Measurements from ENCODE around the gene ACTL8.

ACTL8 gene

GRCh38 chr1:17755120-17755519, at the start of gene ACTL8:
TSS of gene ACTL8 (plus strand) at chr1:17755333. CDS start at chr1:17823009, 67,676 bp downstream.
- H3K4me3 ChIP-seq (ENCODE audit: low read depth, low read length): no peak within 1 kb of the TSS
- no peak for DNase-seq (ENCODE audit: low read depth)

- no peak for DNase-seq (ENCODE audit: low read depth)
- no peak overlapping the region for H3K4me3 ChIP-seq (ENCODE audit: low read depth, low read length)
Measured at GRCh38 chr1:17706445-17706844, 48.7 kb upstream of the ACTL8 start.

- H3K4me3 ChIP-seq (ENCODE audit: low read depth, low read length): no peak overlapping the region
Measured at GRCh38 chr1:17709981-17710380, 45.2 kb upstream of the ACTL8 start.

GRCh38 chr1:17710889-17711576, 44.1 kb upstream of the ACTL8 start:
- no peak for DNase-seq (ENCODE audit: low read depth)
- no peak overlapping the region for H3K4me3 ChIP-seq (ENCODE audit: low read depth, low read length)

More at GRCh38 chr1:17709981-17710380, 45.2 kb upstream of the ACTL8 start:
- DNase-seq (ENCODE audit: low read depth): no peak

- H3K4me3 ChIP-seq (ENCODE audit: low read depth, low read length): no peak overlapping the region
- DNase-seq (ENCODE audit: low read depth): no peak
Measured at GRCh38 chr1:17711577-17711910, 43.6 kb upstream of the ACTL8 start.

- no peak overlapping the region for H3K4me3 ChIP-seq (ENCODE audit: low read depth, low read length)
- no peak for DNase-seq (ENCODE audit: low read depth)
Measured at GRCh38 chr1:17711941-17712340, 43.2 kb upstream of the ACTL8 start.

GRCh38 chr1:17713993-17714392, 41.1 kb upstream of the ACTL8 start:
- DNase-seq (ENCODE audit: low read depth): no peak
- no peak overlapping the region for H3K4me3 ChIP-seq (ENCODE audit: low read depth, low read length)

GRCh38 chr1:17717594-17718535, 37.3 kb upstream of the ACTL8 start:
- no peak for DNase-seq (ENCODE audit: low read depth)

GRCh38 chr1:17719874-17720273, 35.3 kb upstream of the ACTL8 start:
- no peak overlapping the region for H3K4me3 ChIP-seq (ENCODE audit: low read depth, low read length)
- DNase-seq (ENCODE audit: low read depth): no peak

More at GRCh38 chr1:17717594-17718535, 37.3 kb upstream of the ACTL8 start:
- H3K4me3 ChIP-seq (ENCODE audit: low read depth, low read length): no peak overlapping the region

- no peak overlapping the region for H3K4me3 ChIP-seq (ENCODE audit: low read depth, low read length)
- no peak for DNase-seq (ENCODE audit: low read depth)
Measured at GRCh38 chr1:17721444-17721843, 33.7 kb upstream of the ACTL8 start.

- no peak overlapping the region for H3K4me3 ChIP-seq (ENCODE audit: low read depth, low read length)
- DNase-seq (ENCODE audit: low read depth): no peak
Measured at GRCh38 chr1:17723684-17724083, 31.4 kb upstream of the ACTL8 start.

- H3K4me3 ChIP-seq (ENCODE audit: low read depth, low read length): no peak overlapping the region
- DNase-seq (ENCODE audit: low read depth): no peak
Measured at GRCh38 chr1:17724150-17724549, 31.0 kb upstream of the ACTL8 start.

- no peak for DNase-seq (ENCODE audit: low read depth)
Measured at GRCh38 chr1:17725084-17725719, 29.9 kb upstream of the ACTL8 start.

GRCh38 chr1:17725811-17726582, 29.1 kb upstream of the ACTL8 start:
- H3K4me3 ChIP-seq (ENCODE audit: low read depth, low read length): no peak overlapping the region
- no peak for DNase-seq (ENCODE audit: low read depth)

More at GRCh38 chr1:17725084-17725719, 29.9 kb upstream of the ACTL8 start:
- H3K4me3 ChIP-seq (ENCODE audit: low read depth, low read length): no peak overlapping the region

- H3K4me3 ChIP-seq (ENCODE audit: low read depth, low read length): no peak overlapping the region
- DNase-seq (ENCODE audit: low read depth): no peak
Measured at GRCh38 chr1:17728123-17728712, 26.9 kb upstream of the ACTL8 start.

- DNase-seq (ENCODE audit: low read depth): no peak
- no peak overlapping the region for H3K4me3 ChIP-seq (ENCODE audit: low read depth, low read length)
Measured at GRCh38 chr1:17729248-17729647, 25.9 kb upstream of the ACTL8 start.

- H3K4me3 ChIP-seq (ENCODE audit: low read depth, low read length): no peak overlapping the region
- DNase-seq (ENCODE audit: low read depth): no peak
Measured at GRCh38 chr1:17729909-17730308, 25.2 kb upstream of the ACTL8 start.

- no peak overlapping the region for H3K4me3 ChIP-seq (ENCODE audit: low read depth, low read length)
- DNase-seq (ENCODE audit: low read depth): no peak
Measured at GRCh38 chr1:17731460-17731859, 23.7 kb upstream of the ACTL8 start.

- H3K4me3 ChIP-seq (ENCODE audit: low read depth, low read length): no peak overlapping the region
- no peak for DNase-seq (ENCODE audit: low read depth)
Measured at GRCh38 chr1:17732475-17732874, 22.7 kb upstream of the ACTL8 start.

All from skeletal muscle cell (primary cell).